ENCODE measurements around the gene CDHR3. TPM values are rescaled to one million over a fixed set of nuclear protein-coding genes. Genes with fewer than 3 reads are reported as not detected.

CDHR3 gene
- total and polyA plus RNA-seq, 9 of the 15 experiments (the other 6 are each of a cell fraction or from before 2014, with no cell fraction given): 0.03 to 0.66 (median 0.24) TPM; not detected in 1

DNA sequence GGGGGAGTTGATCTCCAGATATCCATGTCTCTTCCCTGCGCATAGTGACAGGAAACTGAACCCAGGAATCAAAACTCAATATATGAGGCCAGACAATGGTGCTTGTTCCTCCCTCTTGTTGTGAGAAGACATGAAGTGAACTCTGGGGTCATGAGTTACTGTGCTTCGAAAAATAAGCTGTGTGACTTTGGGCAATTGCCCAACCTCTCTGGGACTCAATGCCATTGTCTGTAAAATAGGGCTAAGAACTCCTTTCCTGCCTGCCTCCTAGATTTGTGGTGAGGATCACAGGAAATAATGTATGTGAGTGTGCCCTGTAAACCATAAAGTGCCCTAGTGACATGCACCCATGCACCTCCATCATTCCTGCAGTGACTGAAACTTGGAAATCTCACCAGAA lies 100.6 kb downstream of the CDHR3 start (continued):
- TF ChIP-seq ZFP36 (IDR thresholded peaks at IDR 0.05; ENCODE audit: low read depth, low read length, partially characterized antibody) (peak; percentile 62), SNRNP70 (optimal IDR thresholded peaks at IDR 0.05; ENCODE audit: low read depth, low read length) (no peak), MAZ (CRISPR knock-in tag; conservative IDR thresholded peaks at IDR 0.05 in 1 of 2, IDR thresholded peaks at IDR 0.05 in 1 of 2) (no peak)

DNA sequence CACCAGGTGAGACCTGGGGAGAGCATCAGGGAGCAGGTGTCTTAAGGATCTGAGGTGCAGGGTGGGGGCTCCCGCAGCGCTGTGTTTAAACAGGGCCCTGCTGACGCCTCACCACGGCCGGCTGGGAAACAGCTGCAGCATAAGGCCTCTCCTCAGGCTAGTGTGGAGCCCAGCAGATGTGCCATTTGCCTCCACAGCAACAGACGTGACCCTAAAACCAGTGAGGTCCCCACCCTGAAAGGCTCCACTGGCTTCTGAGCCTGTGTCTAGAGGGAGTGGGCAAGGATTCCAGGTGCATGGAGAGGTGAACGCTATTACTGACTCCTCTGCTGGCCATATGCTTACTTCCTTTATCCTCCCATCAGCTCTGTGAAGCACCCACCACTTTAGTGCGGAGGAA lies 101.3 kb downstream of the CDHR3 start:
- H3K9me3 ChIP-seq (replicated peaks; ENCODE audit: control insufficient read depth, insufficient read depth, low read depth, low read length): no peaks in the 10 kb centered on the region
- ChIA-PET POLR2A (interaction anchor here (0.6 kb wide), 1 partner anchor 1181 kb away, joined by 3 read pairs; no protein-coding TSS in a partner anchor), CTCF (ENCODE audit: low intra/inter-chr PET ratio) (no interaction called here)
- 13% methylated on average over 8 of the region's 8 CpGs for WGBS (ENCODE audit: insufficient coverage, low coverage, missing lambda C conversion rate)
- H3K4me1 ChIP-seq (replicated peaks in 1 of 2; ENCODE audit: control insufficient read depth in 2 of 2, insufficient read depth in 2 of 2, low read length in 2 of 2): peaks cover 11 to 20% of the 10 kb centered on the region in 2 experiments
- H3K27me3 ChIP-seq (ENCODE audit: control insufficient read depth in 2 of 2, insufficient read depth in 2 of 2, low read length in 2 of 2): peaks cover 22 to 56% of the 10 kb centered on the region in 2 experiments; a peak in 4 of 5 replicates
- H3K36me3 ChIP-seq (ENCODE audit: control insufficient read depth, insufficient read depth, low read length): no peaks in the 10 kb centered on the region
- FAIRE-seq (no peak), DNase-seq (ENCODE audit: extremely low read depth in 1 of 4, low spot score in 3 of 4) (no peak), ATAC-seq (peak; percentile 34)
- intact Hi-C loops (cut with micrococcal nuclease): no loop called here
- no peaks in the 10 kb centered on the region for H3K79me2 ChIP-seq (ENCODE audit: control insufficient read depth, insufficient read depth, low read length)
- in situ Hi-C loops (cut with MboI): no loop called here
- H3K9me1 ChIP-seq (ENCODE audit: control insufficient read depth, insufficient read depth, low read length): peaks cover 7% of the 10 kb centered on the region
- H4K20me1 ChIP-seq (replicated peaks; ENCODE audit: control insufficient read depth, insufficient read depth, low read length): peaks cover 7% of the 10 kb centered on the region; the same call in 1 of the 2 replicates
- no TSS peak for BruUV-seq (replicated peaks)
- no peak overlapping the region for H3K4me3 ChIP-seq
- H2AFZ ChIP-seq (ENCODE audit: low read depth, low read length): no peak overlapping the region
- no peak overlapping the region for H3K4me2 ChIP-seq (ENCODE audit: insufficient read depth, low read length)
- H3K9ac ChIP-seq (ENCODE audit: insufficient read depth in 1 of 2, low read depth in 2 of 2, low read length in 2 of 2): no peak overlapping the region
- TF ChIP-seq NR1H2 (CRISPR knock-in tag; IDR thresholded peaks at IDR 0.05) (no peak), ELF2 (CRISPR knock-in tag; IDR thresholded peaks at IDR 0.05) (no peak), DMBX1 (CRISPR knock-in tag; IDR thresholded peaks at IDR 0.05; ENCODE audit: borderline replicate concordance) (no peak), ZNF384 (IDR thresholded peaks at IDR 0.05; ENCODE audit: low read depth, low read length) (no peak), SMARCE1 (IDR thresholded peaks at IDR 0.05) (no peak), ZNF263 (CRISPR knock-in tag; IDR thresholded peaks at IDR 0.05; ENCODE audit: borderline replicate concordance) (0 out of 2 replicates have a peak, but pooled peaks have one; percentile 6), BDP1 (IDR thresholded peaks at IDR 0.05; ENCODE audit: insufficient read depth, insufficient read length) (no peak), FIP1L1 (IDR thresholded peaks at IDR 0.05; ENCODE audit: low read depth, low read length, poor library complexity, severe bottlenecking) (no peak), ZNF668 (CRISPR knock-in tag; IDR thresholded peaks at IDR 0.05) (no peak), SMAD1 (IDR thresholded peaks at IDR 0.05; ENCODE audit: low read depth, low read length, partially characterized antibody) (no peak), ARHGAP35 (IDR thresholded peaks at IDR 0.05; ENCODE audit: partially characterized antibody) (no peak), ZBTB1 (CRISPR knock-in tag; IDR thresholded peaks at IDR 0.05; ENCODE audit: borderline replicate concordance, low read depth) (0 out of 2 replicates have a peak, but pooled peaks have one; percentile 23), ZNF408 (CRISPR knock-in tag; IDR thresholded peaks at IDR 0.05; ENCODE audit: low read depth) (no peak), MIER1 (IDR thresholded peaks at IDR 0.05; ENCODE audit: low read depth) (no peak), POLR2B (IDR thresholded peaks at IDR 0.05; ENCODE audit: low read depth, partially characterized antibody) (no peak)
- H3K27ac ChIP-seq (ENCODE audit: extremely low read depth, low read depth, low read length): no peak overlapping the region

All from K562 (cell line).